GM21515 (cell line): ENCODE measurements around the gene ATF7.

Experiments used
- ATAC-seq: cut with Tn5 transposase; IDR thresholded peaks from one replicate; pipeline ENCODE4 v1.9.1; 2021; ENCODE audit not compliant: unreplicated experiment

ATF7 gene

DNA sequence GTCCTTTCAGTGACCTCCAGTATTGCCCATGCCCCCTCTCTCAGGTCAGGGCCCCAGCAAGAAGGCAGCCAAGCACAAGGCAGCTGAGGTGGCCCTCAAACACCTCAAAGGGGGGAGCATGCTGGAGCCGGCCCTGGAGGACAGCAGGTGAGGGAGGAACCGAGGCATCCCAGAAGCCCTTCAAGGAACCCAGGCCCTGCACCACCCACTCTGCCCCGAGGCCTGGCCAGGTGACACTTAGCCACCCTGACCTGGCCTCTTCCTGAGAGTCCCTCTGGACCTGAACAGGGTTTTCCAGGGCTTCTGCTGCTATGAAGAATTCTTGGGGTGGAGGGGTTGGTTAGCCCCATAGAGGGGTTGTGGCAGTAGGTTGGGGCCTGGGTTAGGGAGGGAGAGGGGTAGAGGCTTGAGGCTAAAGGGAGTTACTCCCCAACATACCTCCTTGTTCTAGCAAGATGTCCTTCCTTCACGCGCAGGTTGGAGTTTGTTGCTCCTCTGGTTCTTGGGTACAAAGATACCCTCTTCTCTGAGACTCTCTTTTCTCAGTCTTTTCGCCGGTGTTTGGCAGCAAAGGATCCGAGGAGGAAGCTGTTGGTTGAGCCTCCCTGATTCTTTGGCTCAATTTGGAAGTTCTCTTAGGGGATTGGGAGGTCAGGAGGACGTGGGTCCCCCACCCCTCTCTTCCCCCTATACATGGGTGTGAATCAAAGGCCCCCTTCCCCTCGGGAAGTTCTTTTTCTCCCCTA, 123.0 kb downstream of the ATF7 start:
- no peak for ATAC-seq

GRCh38 chr12:53502331-53502730, 123.9 kb downstream of the ATF7 start:
- no peak for ATAC-seq

GRCh38 chr12:53501615-53502181, 124.5 kb downstream of the ATF7 start:
- no peak for ATAC-seq

DNA sequence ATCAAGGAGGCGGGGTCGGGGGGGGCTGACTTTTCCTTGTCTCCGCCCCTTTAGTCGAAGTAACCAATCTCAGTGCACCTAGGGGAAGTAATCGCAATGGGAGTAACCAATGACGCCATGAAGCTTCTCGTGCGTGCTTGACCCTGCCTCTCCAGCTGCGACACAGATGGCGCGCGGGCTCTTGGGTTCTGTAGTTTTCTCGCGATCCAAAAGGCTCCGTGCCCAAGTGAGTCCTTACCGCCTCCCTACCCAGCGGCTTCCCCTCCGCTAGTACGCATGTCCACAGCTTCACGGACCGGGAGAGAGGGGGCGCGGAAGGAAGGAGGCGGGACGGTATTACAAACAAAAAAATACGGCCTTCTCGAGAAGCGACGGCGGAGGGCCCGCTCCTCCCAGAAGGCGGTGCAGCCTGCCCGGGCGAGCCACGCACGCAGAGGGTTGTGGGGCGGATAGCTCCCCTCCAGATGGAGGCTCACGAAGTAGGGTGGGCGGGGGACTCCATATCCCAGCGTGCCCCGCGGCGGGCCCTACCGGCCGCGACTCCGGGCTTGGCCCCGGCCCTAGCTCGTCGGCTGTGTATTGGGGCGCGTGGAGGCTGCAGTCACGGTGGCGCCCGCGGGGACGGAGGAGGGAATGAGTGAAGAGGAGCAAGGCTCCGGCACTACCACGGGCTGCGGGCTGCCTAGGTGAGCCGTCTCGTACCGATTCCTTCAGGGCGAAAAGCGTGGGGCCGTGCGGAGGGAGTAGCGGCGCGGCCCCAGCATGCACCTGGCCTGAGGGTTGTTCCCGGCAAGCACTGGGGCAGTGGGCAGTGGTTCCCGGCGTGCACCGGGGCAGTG, 125.2 kb downstream of the ATF7 start, which contains the start of gene TARBP2:
Gene TARBP2, plus strand, starts transcription at position 508 of the 839 bp plus-strand sequence. Its CDS starts 126 bp downstream, at position 634.
- ATAC-seq, result peak; percentile 69

- ATAC-seq, result peak; percentile 52
Measured at GRCh38 chr12:53500142-53500775, 125.9 kb downstream of the ATF7 start.

DNA sequence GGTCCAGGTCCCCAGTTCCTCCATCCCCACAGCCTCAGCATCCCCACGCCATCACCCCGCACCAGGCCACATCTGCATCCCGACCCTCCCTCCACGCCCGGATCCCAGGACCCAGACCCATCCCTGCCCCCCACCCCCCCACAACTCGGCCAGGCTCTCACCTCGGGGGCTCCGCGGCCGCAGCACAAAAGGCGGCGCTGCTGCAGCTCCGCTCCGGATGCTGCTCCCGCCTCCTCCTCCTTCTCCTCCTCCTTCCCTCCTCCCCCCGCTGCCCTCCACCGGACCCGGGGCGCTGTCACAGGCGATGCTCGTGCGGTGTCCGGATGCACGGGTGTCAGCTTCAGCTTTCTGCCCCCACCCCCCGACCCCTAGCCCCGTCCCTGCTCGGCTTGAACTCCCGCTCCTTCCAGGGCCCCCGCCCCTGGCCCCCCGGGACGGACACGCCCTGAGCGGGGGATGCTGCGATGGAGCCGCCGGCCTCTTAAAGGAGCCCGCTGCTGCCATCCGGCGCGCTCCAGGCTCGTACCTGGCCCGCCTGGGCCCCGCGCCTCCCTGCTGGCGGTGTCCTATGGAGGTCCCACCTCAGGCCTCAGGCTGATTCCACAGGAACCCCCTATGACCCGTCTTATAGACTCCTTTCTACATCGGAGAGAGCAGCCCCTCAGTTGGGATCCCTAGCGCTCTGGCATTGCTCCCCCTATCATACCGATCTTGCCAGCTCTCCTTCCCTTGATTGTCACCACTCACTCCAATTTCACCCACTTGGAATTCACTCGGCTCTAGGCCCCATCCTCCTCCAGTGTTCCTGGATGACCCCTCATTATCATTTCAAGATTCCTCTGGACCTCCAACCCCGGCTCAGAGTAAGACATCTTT, 126.7 kb downstream of the ATF7 start, which contains the start of gene MAP3K12:
Gene MAP3K12, minus strand, starts transcription at position 193 of the 876 bp plus-strand sequence. CDS start 12,067 bp downstream, outside the sequence.
- no peak for ATAC-seq

DNA sequence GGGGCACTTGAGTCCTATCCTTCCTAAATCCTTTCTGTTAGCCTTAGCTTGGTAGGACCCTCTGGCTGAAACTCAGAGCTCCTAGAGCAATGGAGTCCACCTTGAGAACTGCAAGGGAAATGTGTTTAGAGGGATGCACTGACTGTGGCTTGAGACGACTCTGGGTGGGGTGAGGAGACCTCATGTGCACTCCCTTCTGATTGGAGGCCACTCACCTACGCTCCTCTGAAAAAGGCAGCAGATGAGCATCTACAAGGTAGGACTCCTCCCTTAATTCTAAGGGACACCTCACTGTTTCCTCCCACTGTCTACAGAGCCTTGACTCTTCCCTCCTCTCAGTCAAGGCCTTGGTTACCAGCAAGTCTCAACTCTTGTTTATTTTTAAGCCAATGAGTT, 127.9 kb downstream of the ATF7 start:
- no peak for ATAC-seq

GRCh38 chr12:53497461-53497860, 128.7 kb downstream of the ATF7 start:
- ATAC-seq, result no peak

- no peak for ATAC-seq
Measured at GRCh38 chr12:53496752-53497032, 129.5 kb downstream of the ATF7 start.

DNA sequence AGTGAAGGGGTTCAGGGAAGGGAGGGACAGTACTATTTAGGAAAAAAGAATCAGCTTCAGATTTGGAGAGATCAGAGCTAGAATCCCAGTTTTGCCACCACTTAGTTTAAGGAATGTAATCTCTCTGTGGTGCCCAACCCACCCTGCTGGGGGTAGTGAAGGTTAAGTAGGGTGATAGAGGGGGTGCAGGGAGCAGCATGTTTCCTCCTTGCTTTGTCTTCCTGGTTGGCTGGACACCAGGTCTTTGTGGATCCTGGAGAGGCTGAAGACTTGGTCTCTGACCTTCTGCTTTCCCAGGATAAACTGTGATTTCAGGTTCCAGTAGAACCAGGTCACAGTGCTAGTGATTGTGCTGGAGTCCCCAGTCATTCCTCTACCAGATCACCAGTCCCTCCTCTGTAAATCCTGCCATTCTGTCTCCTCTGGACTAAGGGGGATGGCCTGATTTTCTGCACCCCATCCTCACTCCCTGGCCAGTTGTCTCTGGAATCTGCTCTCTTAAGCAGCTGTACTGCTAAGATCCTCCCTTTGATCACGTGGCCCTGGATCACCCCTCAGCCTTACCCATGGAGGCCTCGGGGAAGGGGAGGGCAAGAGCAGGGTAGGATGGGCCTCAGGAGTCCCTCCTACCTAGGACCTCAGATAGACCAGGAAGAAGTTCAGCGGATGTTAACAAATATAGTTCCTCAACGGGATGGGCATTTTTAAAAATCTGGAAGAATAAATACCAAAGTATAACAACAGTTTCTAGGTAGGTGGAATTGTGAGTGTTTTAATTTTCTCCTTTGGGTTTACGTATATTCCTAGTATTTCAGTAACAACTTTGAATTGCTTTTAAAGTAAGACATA, 130.1 kb downstream of the ATF7 start:
- no peak for ATAC-seq

DNA sequence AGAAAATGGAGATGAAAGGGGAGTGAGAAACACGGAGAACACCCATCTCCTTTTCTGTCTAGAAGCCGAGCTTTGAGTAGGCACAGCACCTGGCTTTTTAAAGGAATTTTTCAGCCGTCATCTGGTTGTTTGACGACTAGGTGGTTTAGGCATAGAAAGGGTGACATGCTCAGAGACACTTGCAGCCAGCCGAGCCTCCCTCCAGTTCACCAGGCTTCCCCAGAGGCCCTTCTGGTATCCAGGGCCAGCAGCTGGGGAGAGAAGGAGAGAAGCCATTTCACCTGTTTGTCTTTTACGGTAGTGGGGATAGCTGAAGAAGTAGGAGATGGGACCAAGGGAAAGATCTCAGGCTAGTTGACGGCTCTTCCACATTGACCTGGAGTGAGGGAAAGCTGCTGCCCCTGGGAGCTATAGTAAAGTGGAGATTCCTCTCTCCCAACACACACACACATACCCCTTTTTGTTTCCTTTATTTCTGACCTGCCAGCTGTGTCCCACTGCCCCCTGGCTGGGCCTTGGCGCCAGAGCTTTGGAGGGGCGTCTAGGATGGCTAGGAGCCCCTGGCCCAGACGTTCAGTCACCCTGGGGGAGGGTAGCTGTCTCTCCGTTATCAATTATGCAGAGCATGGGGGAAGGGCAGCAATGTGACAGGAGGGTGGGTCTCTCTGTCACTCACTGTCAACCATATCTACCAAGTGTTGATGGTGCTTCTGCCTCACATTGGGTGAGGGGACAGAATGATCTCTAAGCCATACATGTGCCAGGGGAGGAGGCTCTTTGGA, 132.4 kb downstream of the ATF7 start:
- no peak for ATAC-seq

- peak; percentile 91 for ATAC-seq
Measured at GRCh38 chr12:53492830-53493609, 133.2 kb downstream of the ATF7 start.

GRCh38 chr12:53492188-53492587, 134.0 kb downstream of the ATF7 start:
- no peak for ATAC-seq

GRCh38 chr12:53489242-53489864, 136.8 kb downstream of the ATF7 start:
- ATAC-seq, result no peak

- ATAC-seq, result no peak
Measured at GRCh38 chr12:53486736-53487487, 139.3 kb downstream of the ATF7 start.

DNA sequence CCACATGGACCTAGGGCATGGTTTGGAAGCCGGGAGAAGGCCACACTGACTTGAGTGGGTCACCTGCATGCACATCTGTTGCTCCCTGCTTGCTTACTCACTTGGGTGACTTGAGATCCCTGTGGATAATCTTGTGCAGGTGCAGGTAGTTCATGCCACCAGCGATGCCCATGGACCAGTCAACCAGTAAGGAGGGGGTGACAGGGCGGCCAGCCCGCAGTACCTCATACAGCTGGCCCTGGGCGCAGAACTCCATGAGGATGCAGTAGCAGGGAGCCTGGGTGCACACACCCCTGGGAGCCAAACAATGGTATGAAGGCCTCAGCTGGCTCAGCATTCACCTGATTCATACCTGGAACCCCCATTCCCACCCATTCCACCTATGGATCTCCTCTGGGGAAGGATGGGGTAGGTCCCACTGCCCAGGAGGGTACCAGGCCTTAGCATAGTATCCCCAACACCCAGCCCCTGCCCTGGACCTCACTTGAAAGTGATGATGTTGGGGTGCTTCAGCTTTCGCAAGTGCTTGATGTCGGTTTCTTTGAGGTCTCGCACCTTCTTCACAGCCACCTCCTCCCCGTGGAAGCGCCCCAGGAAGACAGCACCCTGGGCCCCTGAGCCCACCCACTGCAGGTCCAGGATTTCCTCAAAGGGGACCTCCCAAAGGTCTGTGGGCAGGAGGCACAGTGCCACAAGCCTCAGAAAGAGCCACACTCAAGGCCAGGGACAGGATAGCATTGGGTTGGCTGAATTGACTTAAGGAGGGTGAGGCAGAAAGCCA, 140.0 kb downstream of the ATF7 start:
- no peak for ATAC-seq
